HG02571 (cell line): Measurements from ENCODE around the gene CEP89.
"Not testable (repeated sequence)": the region's sequence is repeated elsewhere in the genome, so short reads cannot be mapped to it uniquely, and the experiment has no call there.

ENCODE experiments used
- ATAC-seq: cut with Tn5 transposase; IDR thresholded peaks from one replicate; pipeline ENCODE4 v1.9.1; 2021; ENCODE audit warnings: mild to moderate bottlenecking, moderate library complexity; ENCODE audit not compliant: unreplicated experiment

The CEP89 gene

GRCh38 chr19:32872391-32872790 lies 99.4 kb downstream of the CEP89 start:
- no peak for ATAC-seq

- no peak for ATAC-seq
These were observed 100.7 kb downstream of the CEP89 start for GRCh38 chr19:32870981-32871451.

DNA sequence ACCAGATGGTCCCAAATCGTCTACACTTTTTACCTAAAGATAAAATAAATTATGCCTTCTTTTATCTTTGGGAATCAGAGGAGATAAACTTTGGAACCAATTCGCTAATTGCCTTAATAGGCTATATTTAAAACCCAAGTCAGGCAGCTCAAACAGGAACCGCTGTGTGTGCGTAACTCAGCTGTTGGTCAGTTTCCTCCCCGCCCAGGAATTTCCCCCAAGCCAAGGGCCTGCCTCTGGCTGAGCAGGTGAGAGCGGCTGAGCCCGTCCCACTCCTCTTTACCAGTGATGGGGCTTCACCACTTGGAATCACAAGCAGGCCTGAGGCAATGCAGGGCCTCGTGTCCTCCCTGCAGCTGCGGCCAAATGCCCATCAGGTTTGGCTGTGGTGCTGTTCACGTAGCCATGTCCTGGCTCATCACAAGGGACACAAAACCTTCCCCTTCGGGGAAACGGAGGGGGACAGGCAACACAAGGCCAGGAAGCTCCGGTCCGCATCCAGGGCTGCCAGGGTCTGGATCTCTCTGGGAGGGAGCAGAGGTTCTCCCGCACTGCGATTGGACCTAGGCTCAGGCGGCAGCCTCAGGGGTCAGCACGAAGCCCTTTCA lies 101.7 kb downstream of the CEP89 start:
- no peak for ATAC-seq

- ATAC-seq = no peak
These were observed 102.3 kb downstream of the CEP89 start, which contains the start of gene SLC7A9 for GRCh38 chr19:32869369-32869965. TSS of gene SLC7A9 (minus strand) at chr19:32869767. CDS start at chr19:32868534, 1,233 bp downstream.

DNA sequence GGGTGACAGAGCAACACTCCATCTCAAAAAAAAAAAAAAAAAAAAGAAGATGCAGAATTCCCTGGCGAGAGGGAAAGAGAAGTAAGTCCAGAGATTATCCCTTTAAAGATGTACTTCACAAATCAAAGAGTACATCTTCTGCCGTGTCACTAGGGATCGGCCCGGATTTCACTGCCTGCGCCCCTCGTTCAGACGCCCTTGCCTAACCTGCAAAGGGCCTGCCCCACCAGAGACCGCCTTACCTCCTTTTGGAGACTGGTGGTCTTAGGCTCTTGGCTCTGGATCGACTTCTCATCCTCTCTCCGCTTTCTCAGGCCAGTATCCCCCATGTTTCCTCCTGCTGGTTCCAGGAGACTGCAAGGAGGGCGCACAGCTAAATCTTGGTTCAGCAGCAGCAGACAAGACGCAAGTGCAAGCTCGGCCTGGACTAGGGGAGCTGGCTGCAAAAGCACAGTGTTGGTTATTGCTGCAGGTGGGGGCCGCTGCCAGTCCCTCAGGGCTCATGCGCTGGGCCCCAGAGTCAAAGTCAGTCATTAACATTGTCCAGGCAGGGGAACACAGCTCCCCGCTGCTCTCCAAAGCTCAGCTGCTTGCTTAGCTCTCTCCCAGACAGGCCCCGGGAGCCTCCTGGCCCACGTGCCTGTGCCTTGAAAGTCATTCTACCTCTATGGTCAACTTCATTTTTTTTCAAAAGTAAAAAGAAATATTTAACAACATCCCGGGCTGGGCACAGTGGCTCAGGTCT lies 103.4 kb downstream of the CEP89 start:
- ATAC-seq = no peak

DNA sequence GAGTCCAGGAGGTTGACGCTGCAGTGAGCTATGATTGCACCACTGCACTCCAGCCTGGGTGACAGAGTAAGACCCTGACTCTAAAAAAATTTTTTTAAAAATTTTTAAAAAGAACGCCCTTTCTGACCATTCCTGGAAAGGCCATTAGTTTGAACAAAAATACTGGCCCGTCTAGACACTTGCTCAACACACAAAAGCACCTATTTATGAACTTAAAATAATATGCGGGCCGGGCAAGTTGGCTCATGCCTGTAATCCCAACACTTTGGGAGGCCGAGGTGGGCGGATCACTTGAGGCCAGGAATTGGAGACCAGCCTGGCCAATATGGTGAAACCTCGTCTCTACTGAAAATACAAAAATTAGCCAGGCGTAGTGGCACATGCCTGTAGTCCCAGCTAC lies 104.3 kb downstream of the CEP89 start:
- not testable (repeated sequence) for ATAC-seq

DNA sequence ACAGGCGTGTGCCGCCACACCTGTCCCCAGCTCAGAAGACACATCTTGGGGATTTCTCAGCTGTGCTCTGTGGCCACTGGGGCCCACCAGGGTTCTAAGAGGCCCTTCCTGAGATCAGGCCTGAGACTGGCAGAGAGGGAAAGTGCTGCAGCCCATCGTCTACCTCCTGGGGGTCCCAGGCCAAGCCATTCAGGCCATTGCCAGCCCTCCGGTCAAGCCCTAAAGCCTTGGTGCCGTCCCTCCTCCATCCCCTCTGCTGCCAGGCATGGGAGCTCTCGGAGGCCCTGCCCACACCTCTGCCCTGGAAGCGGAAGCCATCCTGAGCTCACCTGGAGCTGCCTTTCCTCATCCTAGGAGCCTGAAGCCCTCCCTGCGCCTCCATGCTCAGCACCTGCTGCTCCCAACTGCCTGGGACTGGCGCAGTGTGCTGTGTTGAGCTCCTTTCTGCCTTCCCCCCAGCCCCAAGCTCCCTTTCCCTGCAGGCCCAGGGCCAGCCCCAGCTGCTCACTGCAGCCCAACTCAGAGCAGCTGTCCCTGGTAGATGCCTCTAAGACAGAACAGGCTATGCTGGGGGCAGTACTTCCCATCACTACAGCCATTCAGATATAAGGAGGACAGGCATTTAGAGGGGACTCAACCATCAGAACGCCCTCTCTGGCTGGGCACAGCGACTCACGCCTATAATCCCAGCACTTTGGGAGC lies 105.0 kb downstream of the CEP89 start:
- no peak for ATAC-seq

DNA sequence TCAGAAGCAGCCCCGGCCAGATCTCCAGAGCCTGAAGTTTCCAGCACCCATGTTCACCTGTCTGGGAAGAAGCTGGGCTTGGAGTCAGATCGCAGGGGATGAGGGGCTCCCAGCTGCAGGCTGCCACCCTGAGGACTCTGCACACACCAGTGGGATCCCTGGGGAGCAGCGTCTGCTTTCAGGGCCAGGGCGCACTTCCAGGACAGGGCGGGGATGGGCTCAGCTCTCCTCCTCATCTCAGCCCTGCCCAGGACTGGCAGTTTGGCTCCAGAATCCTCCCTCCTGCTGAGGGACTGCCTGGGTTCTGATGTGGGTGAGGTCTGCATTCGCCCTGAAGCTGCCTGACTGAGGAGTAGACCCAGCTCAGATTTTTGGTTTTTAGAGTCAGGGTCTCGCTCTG lies 105.7 kb downstream of the CEP89 start:
- no peak for ATAC-seq

DNA sequence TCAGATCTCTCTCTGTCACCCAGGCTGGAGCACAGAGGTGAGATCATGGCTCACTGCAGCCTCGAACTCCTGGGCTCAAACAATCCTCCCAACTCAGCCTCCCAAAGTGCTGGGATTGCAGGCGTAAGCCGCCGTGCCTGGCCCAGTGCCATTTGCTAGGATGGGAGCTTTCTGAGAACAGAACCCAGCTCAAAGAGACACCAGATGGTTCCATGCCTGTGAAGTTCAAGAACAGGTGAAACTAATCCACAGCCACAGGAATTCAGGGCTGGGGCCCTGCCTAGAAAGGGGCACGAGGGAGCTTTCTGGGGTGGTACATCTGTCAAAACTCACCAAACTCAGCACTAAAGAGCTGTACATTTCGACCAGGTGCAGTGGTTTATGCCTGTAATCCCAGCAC lies 106.4 kb downstream of the CEP89 start:
- ATAC-seq = no peak

GRCh38 chr19:32864318-32865007 lies 107.3 kb downstream of the CEP89 start:
- ATAC-seq = no peak

DNA sequence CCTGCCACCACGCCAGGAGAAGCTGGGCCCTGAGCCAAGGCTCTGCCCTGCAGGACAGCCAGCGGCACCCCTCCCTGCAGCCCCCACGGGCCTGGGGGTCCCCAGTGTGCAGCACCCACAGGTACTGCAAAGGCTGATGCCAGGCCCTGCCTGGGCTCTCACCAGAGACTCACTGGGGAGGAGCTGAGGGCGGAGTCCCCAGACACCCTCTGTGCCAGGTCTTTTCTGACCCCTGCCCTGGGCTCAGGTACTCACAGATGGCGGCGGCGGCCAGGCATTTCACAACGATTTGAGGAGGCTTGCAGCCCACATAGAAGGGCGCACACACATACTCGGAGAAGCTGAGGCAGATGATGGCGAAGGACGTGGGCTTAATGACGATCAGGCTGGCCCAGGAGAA lies 107.9 kb downstream of the CEP89 start:
- ATAC-seq = no peak

- no peak for ATAC-seq
These were observed 108.5 kb downstream of the CEP89 start for GRCh38 chr19:32863301-32863700.

DNA sequence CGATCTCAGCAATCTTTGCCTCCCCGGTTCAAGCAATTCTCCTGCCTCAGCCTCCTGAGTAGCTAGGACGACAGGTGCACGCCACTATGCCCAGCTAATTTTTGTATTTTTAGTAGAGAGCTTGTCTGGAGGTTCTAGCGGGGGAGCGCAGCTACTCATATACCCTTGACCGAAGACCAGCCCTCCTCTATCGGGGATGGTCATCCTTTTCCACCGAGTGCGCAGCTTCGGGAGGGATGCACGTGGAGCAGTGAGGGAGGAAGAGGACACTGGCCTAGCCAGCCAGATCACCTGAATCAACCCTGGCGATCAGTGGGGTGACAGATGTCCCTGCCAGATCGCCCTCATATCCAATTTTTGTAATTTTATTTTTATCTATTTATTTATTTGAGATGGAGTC lies 109.0 kb downstream of the CEP89 start:
- no peak for ATAC-seq

DNA sequence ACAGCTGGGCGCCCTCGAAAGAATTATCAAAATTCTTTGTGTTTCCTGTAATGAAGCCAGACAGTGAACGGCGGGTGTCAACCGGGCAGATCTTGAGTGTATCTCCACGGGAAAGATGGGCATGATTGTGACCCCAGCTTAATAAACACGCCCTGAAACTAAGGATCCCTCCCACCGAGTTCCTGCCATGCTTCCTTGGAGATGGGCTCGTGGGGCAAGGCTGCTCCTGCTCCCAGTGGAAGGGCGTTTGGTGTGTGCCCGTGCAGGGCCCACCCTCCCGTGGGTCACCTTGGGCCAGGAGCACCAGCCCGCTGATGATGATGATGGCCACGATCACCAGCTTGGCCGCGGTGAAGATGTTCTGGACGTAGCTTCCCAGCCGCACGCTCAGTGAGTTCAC lies 109.6 kb downstream of the CEP89 start:
- no peak for ATAC-seq

DNA sequence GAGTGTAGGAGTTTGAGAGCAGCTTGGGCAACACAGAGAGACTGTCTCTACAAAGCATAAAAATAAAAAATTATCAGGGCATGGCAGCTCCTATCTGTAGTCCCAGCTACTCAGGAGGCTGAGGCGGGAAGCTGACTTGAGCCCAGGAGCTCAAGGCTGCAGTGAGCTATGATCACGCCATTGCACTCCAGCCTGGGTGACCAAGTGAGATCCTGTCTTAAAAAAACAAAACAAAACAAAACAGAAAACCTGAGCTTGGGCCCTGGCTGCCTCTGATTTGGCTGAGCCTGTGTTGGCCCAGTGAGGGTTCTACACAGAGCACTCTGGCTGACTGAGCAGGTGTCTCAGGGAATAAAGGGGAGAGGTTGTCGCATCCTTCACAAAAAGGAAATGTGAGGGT lies 110.2 kb downstream of the CEP89 start:
- no peak for ATAC-seq

- ATAC-seq = no peak
These were observed 112.2 kb downstream of the CEP89 start for GRCh38 chr19:32859591-32859990.

GRCh38 chr19:32858559-32858958 lies 113.2 kb downstream of the CEP89 start:
- no peak for ATAC-seq

DNA sequence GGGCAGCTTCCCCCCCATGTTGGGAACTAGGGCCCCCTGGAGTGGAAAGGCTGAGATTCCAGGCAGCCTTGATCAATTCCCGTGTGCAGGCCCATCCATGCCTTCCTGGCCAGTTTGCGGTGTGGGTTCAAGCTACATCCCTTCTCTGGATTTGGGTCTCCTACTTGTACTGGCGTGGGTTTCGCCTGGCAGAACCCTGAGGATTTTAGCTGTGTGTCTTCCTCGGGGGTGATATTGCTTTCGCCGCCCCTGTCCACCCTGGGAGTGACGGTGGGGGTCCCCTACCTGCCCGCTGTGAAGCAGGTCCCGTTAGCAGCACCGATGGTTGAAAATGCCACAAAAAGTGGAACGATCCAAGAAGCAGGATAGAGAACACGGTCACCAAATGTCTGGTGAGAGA lies 113.6 kb downstream of the CEP89 start:
- ATAC-seq = no peak

- no peak for ATAC-seq
These were observed 114.2 kb downstream of the CEP89 start for GRCh38 chr19:32857584-32857983.

DNA sequence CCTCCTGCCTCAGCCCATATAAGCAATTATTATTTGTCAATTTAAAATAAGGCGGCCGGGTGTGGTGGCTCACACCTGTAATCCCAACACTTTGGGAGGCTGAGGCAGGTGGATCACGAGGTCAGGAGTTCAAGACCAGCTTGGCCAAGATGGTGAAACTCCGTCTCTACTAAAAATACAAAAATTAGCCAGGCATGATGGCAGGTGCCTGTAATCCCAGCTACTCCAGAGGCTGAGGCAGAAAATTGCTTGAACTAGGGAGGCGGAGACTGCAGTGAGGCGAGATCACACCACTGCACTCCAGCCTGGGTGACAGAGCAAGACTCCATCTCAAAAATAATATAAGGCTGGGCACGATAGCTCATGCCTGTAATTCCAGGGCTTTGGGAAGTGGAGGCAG lies 114.9 kb downstream of the CEP89 start:
- not testable (repeated sequence) for ATAC-seq

DNA sequence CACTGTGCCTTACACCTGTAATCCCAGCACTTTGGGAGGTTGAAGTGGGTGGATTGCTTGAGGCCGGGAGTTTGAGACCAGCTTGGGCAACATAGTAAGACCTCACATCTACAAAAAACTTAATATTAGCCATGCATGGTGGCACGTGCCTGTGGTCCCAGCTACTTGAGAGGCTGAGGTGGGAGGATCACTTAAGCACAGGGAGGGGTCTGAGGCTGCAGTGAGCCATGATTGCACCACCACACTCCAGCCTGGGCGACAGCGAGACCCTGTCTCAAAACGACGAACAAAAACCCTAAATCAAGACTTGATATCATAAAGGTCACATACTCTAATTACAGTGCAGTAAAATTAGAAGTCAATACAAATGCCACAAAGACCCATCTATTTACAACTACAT lies 119.5 kb downstream of the CEP89 start:
- no peak for ATAC-seq
